Naive thymus-derived CD4-positive, alpha-beta T cell (primary cell): Measurements from ENCODE around the gene ERCC5. TPM values are rescaled to one million over a fixed set of nuclear protein-coding genes. Genes with fewer than 3 reads are reported as not detected.

Experiments
- ATAC-seq: fragments of 150-1000 bp; cut with Tn5 transposase; 2 replicates; pipeline ENCODE4 v1.10.0; 2021; ENCODE audit warnings: mild to moderate bottlenecking, moderate library complexity
- CTCF ChIA-PET: fragments of 350-600 bp; sonication (Branson Sonifier 250); formaldehyde crosslinking; loops from one replicate; lab custom pipeline; 2021; ENCODE audit warnings: antibody characterized with exemption; lab: Charles Lee
- POLR2A ChIA-PET: fragments of 350-600 bp; sonication (Branson Sonifier 250); formaldehyde crosslinking; loops from one replicate; lab custom pipeline; 2021; ENCODE audit warnings: antibody characterized with exemption, inconsistent platforms; lab: Charles Lee
- DNase-seq, 9 donors: peaks; one replicate each; pipeline versions ENCODE4 v3.0.0 to v3.0.0-alpha.2; 2020 to 2022; ENCODE audit warnings: mixed read lengths in 1 of 9
- H3K27ac ChIP-seq: one replicate; pipeline ENCODE4 v1.7.0; 2013; ENCODE audit warnings: mild to moderate bottlenecking, low read depth, low read length, moderate library complexity
- H3K27me3 ChIP-seq, 2 donors: one replicate each; pipeline ENCODE4 v1.7.0; 2013; ENCODE audit warnings: low read length in 2 of 2, mild to moderate bottlenecking in 2 of 2, moderate library complexity in 2 of 2; ENCODE audit not compliant: control insufficient read depth in 2 of 2, insufficient read depth in 2 of 2
- H3K36me3 ChIP-seq, 3 experiments: 1 replicate in 2 of 3; 2 replicates in 1 of 3; pipeline ENCODE4 v1.7.0; 2013; ENCODE audit warnings: low read length in 3 of 3, mild to moderate bottlenecking in 3 of 3, moderate library complexity in 1 of 3; ENCODE audit not compliant: insufficient read depth in 3 of 3, control insufficient read depth in 2 of 3
- H3K4me1 ChIP-seq, 2 donors: one replicate each; pipeline ENCODE4 v1.7.0; 2013; ENCODE audit warnings: low read length in 2 of 2, mild to moderate bottlenecking in 2 of 2, moderate library complexity in 1 of 2; ENCODE audit not compliant: control insufficient read depth in 2 of 2, insufficient read depth in 2 of 2
- H3K4me3 ChIP-seq: 2 replicates; pipeline ENCODE4 v1.7.0; 2013; ENCODE audit warnings: mild to moderate bottlenecking, low read length
- H3K9me3 ChIP-seq, 3 experiments: 1 replicate in 2 of 3; 2 replicates in 1 of 3; pipeline ENCODE4 v1.7.0; 2013; ENCODE audit warnings: low read length in 3 of 3; ENCODE audit not compliant: control insufficient read depth in 2 of 3
- H3K27ac Mint-ChIP-seq, 9 donors: one replicate each; pipeline ENCODE4 v1.8.0; 2020 to 2022; ENCODE audit warnings: mixed read lengths in 9 of 9, mild to moderate bottlenecking in 8 of 9, moderate library complexity in 5 of 9, inconsistent platforms in 2 of 9
- H3K27me3 Mint-ChIP-seq, 5 donors: one replicate each; pipeline ENCODE4 v1.8.0; 2021 to 2022; ENCODE audit warnings: mixed read lengths in 5 of 5, mild to moderate bottlenecking in 1 of 5
- H3K36me3 Mint-ChIP-seq, 5 donors: one replicate each; pipeline ENCODE4 v1.8.0; 2020 to 2022; ENCODE audit warnings: mixed read lengths in 5 of 5, mild to moderate bottlenecking in 3 of 5, inconsistent platforms in 1 of 5
- H3K4me1 Mint-ChIP-seq, 7 donors: one replicate each; pipeline ENCODE4 v1.8.0; 2020 to 2022; ENCODE audit warnings: mixed read lengths in 7 of 7, mild to moderate bottlenecking in 3 of 7, inconsistent platforms in 1 of 7
- H3K4me3 Mint-ChIP-seq, 10 donors: one replicate each; pipeline ENCODE4 v1.8.0; 2020 to 2022; ENCODE audit warnings: mild to moderate bottlenecking in 10 of 10, mixed read lengths in 10 of 10, moderate library complexity in 6 of 10, inconsistent platforms in 2 of 10
- H3K9me3 Mint-ChIP-seq, 11 donors: one replicate each; pipeline ENCODE4 v1.8.0; 2020 to 2022; ENCODE audit warnings: mixed read lengths in 11 of 11, mild to moderate bottlenecking in 4 of 11, inconsistent platforms in 1 of 11, moderate library complexity in 1 of 11
- intact Hi-C, 2 donors: fragments of 100-400 bp; cut with micrococcal nuclease; formaldehyde crosslinking; loops; one replicate each; pipeline ENCODE4 v1.15.1; 2023
- polyA plus RNA-seq, 2 donors: library from polyadenylated mRNA; unstranded; fragments of 300-500 nt; fragmentation: Illumina TruSeq; gene quantifications; one replicate each; pipeline ENCODE4 v1.2.3, GENCODE V29; 2021
- total RNA-seq, 6 experiments: library from RNA in 5 of 6; stranded (reverse) in 5 of 6; gene quantifications; 1 replicate in 5 of 6; 2 replicates in 1 of 6; pipeline ENCODE4 v1.2.3 and lab custom pipeline; 2021 to 2026

The ERCC5 gene
- total and polyA plus RNA-seq, 7 experiments from 2014 or later = 48.6 to 158 (median 93.4) TPM

- POLR2A ChIA-PET = interaction anchor here (1.4 kb wide), 1 partner anchor 12 kb away, joined by 4 read pairs; no protein-coding TSS in a partner anchor
- intact Hi-C loops = no loop called here
Observed at GRCh38 chr13:102897371-102898138, 51.7 kb downstream of the ERCC5 start.

GRCh38 chr13:102900193-102900608 is 54.4 kb downstream of the ERCC5 start:
- ChIA-PET POLR2A (no interaction called here), CTCF (no interaction called here)
- peaks cover 0 to 5% (median 0%) of the 10 kb centered on the region in 5 donors for H3K27me3 Mint-ChIP-seq
- intact Hi-C loops = no loop called here
- H3K27me3 ChIP-seq = no peaks in the 10 kb centered on the region
- H3K4me3 Mint-ChIP-seq = no peak overlapping the region
- no peaks in the 10 kb centered on the region for H3K9me3 Mint-ChIP-seq
- DNase-seq = no peak
- peaks cover 0 to 9% (median 0%) of the 10 kb centered on the region in 5 donors for H3K36me3 Mint-ChIP-seq
- no peaks in the 10 kb centered on the region for H3K4me1 ChIP-seq
- H3K4me1 Mint-ChIP-seq = peaks cover 0 to 1% (median 0%) of the 10 kb centered on the region in 7 donors
- no peaks in the 10 kb centered on the region for H3K36me3 ChIP-seq
- no peak overlapping the region for H3K27ac ChIP-seq
- H3K27ac Mint-ChIP-seq = no peak overlapping the region
- no peak overlapping the region for H3K4me3 ChIP-seq
- no peaks in the 10 kb centered on the region for H3K9me3 ChIP-seq
- no peak for ATAC-seq

More at GRCh38 chr13:102897371-102898138, 51.7 kb downstream of the ERCC5 start:
- H3K27me3 ChIP-seq = no peaks in the 10 kb centered on the region
- DNase-seq = no peak
- CTCF ChIA-PET = no interaction called here
- H3K4me1 ChIP-seq = no peaks in the 10 kb centered on the region
- Mint-ChIP-seq H3K9me3 (no peaks in the 10 kb centered on the region), H3K27me3 (no peaks in the 10 kb centered on the region), H3K27ac (no peak overlapping the region), H3K36me3 (peaks cover 0 to 12% (median 0%) of the 10 kb centered on the region in 5 donors), H3K4me3 (no peak overlapping the region), H3K4me1 (peaks cover 0 to 1% (median 0%) of the 10 kb centered on the region in 7 donors)
- no peaks in the 10 kb centered on the region for H3K36me3 ChIP-seq
- no peak overlapping the region for H3K27ac ChIP-seq
- H3K9me3 ChIP-seq = no peaks in the 10 kb centered on the region
- no peak for ATAC-seq
- no peak overlapping the region for H3K4me3 ChIP-seq

GRCh38 chr13:102901056-102901455 is 55.2 kb downstream of the ERCC5 start:
- no peak for DNase-seq
- CTCF ChIA-PET = no interaction called here
- no peak overlapping the region for H3K4me3 ChIP-seq
- Mint-ChIP-seq H3K4me1 (peaks cover 0 to 1% (median 0%) of the 10 kb centered on the region in 7 donors), H3K36me3 (peaks cover 0 to 5% (median 0%) of the 10 kb centered on the region in 5 donors), H3K4me3 (no peak overlapping the region), H3K27ac (no peak overlapping the region), H3K27me3 (peaks cover 0 to 5% (median 0%) of the 10 kb centered on the region in 5 donors), H3K9me3 (no peaks in the 10 kb centered on the region)
- POLR2A ChIA-PET = no interaction called here
- no peaks in the 10 kb centered on the region for H3K27me3 ChIP-seq
- no peaks in the 10 kb centered on the region for H3K4me1 ChIP-seq
- intact Hi-C loops = no loop called here
- H3K9me3 ChIP-seq = no peaks in the 10 kb centered on the region
- no peak overlapping the region for H3K27ac ChIP-seq
- ATAC-seq = no peak
- no peaks in the 10 kb centered on the region for H3K36me3 ChIP-seq

- Mint-ChIP-seq H3K27me3 (peaks cover 0 to 7% (median under 1%) of the 10 kb centered on the region in 5 donors), H3K4me3 (no peak overlapping the region), H3K4me1 (peaks cover 0 to 1% (median 0%) of the 10 kb centered on the region in 7 donors), H3K36me3 (peaks cover 0 to 5% (median 0%) of the 10 kb centered on the region in 5 donors), H3K27ac (no peak overlapping the region), H3K9me3 (no peaks in the 10 kb centered on the region)
- Histone ChIP-seq H3K4me1 (no peaks in the 10 kb centered on the region), H3K27me3 (no peaks in the 10 kb centered on the region), H3K36me3 (no peaks in the 10 kb centered on the region), H3K4me3 (no peak overlapping the region), H3K27ac (no peak overlapping the region), H3K9me3 (no peaks in the 10 kb centered on the region)
- intact Hi-C loops = no loop called here
- POLR2A ChIA-PET = no interaction called here
- CTCF ChIA-PET = no interaction called here
- DNase-seq = no peak
- ATAC-seq = no peak
Observed at GRCh38 chr13:102901615-102902305, 55.9 kb downstream of the ERCC5 start.

GRCh38 chr13:102902789-102903347 is 57.0 kb downstream of the ERCC5 start:
- Histone ChIP-seq H3K9me3 (no peaks in the 10 kb centered on the region), H3K4me3 (no peak overlapping the region), H3K27ac (no peak overlapping the region), H3K27me3 (no peaks in the 10 kb centered on the region), H3K4me1 (no peaks in the 10 kb centered on the region), H3K36me3 (no peaks in the 10 kb centered on the region)
- H3K4me3 Mint-ChIP-seq = no peak overlapping the region
- ChIA-PET CTCF (no interaction called here), POLR2A (no interaction called here)
- ATAC-seq (no peak), DNase-seq (no peak)
- H3K9me3 Mint-ChIP-seq = no peaks in the 10 kb centered on the region
- no peaks in the 10 kb centered on the region for H3K4me1 Mint-ChIP-seq
- H3K36me3 Mint-ChIP-seq = peaks cover 0 to 4% (median 0%) of the 10 kb centered on the region in 5 donors
- intact Hi-C loops = no loop called here
- H3K27me3 Mint-ChIP-seq = peaks cover 0 to 14% (median 4%) of the 10 kb centered on the region in 5 donors
- no peak overlapping the region for H3K27ac Mint-ChIP-seq

- Histone ChIP-seq H3K27ac (no peak overlapping the region), H3K9me3 (no peaks in the 10 kb centered on the region), H3K4me1 (no peaks in the 10 kb centered on the region), H3K27me3 (no peaks in the 10 kb centered on the region), H3K36me3 (no peaks in the 10 kb centered on the region), H3K4me3 (no peak overlapping the region)
- no peak for ATAC-seq
- Mint-ChIP-seq H3K27ac (no peak overlapping the region), H3K4me3 (no peak overlapping the region), H3K9me3 (no peaks in the 10 kb centered on the region), H3K27me3 (peaks cover 0 to 22% (median 7%) of the 10 kb centered on the region in 5 donors), H3K4me1 (no peaks in the 10 kb centered on the region), H3K36me3 (no peaks in the 10 kb centered on the region)
- CTCF ChIA-PET = no interaction called here
- POLR2A ChIA-PET = no interaction called here
- intact Hi-C loops = no loop called here
- DNase-seq = no peak
Observed at GRCh38 chr13:102903659-102904407, 58.0 kb downstream of the ERCC5 start.
